Measurements from ENCODE around the gene ARHGAP31.

ARHGAP31 gene

DNA sequence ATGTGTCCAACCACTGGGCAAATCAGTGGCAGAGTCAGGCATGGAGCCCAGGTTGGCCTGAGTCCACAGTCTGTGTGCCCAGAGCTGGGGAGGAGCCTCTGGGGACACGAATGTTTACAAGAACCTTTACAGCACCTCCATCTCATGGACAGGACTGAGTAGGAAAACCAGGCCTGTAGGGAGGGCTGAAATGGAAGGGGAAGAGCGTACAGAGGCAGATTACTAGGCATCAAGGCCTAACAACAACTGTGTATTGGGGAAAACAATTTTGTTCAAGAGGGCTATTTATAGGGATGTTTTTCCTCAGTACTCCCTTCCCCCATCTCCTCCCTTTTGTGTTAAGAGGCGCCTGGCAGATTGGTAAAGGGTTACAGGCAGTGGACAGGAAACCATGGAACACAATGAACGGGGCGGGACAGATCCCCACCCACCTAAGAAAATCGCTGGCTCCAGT is 15.1 kb upstream of the ARHGAP31 start:
- TF ChIP-seq TAF1 (IDR thresholded peaks at IDR 0.05; ENCODE audit: borderline replicate concordance, insufficient read depth, low read length) = no peak
- TF ChIP-seq, protein P1, sequence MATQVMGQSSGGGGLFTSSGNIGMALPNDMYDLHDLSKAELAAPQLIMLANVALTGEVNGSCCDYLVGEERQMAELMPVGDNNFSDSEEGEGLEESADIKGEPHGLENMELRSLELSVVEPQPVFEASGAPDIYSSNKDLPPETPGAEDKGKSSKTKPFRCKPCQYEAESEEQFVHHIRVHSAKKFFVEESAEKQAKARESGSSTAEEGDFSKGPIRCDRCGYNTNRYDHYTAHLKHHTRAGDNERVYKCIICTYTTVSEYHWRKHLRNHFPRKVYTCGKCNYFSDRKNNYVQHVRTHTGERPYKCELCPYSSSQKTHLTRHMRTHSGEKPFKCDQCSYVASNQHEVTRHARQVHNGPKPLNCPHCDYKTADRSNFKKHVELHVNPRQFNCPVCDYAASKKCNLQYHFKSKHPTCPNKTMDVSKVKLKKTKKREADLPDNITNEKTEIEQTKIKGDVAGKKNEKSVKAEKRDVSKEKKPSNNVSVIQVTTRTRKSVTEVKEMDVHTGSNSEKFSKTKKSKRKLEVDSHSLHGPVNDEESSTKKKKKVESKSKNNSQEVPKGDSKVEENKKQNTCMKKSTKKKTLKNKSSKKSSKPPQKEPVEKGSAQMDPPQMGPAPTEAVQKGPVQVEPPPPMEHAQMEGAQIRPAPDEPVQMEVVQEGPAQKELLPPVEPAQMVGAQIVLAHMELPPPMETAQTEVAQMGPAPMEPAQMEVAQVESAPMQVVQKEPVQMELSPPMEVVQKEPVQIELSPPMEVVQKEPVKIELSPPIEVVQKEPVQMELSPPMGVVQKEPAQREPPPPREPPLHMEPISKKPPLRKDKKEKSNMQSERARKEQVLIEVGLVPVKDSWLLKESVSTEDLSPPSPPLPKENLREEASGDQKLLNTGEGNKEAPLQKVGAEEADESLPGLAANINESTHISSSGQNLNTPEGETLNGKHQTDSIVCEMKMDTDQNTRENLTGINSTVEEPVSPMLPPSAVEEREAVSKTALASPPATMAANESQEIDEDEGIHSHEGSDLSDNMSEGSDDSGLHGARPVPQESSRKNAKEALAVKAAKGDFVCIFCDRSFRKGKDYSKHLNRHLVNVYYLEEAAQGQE (IDR thresholded peaks at IDR 0.05; ENCODE audit: insufficient read depth in 1 of 2, low read depth in 2 of 2, low read length in 2 of 2) = no peak
- no peak for TF ChIP-seq SIN3A (IDR thresholded peaks at IDR 0.05; ENCODE audit: borderline replicate concordance, insufficient read depth, low read length)
- no peak for TF ChIP-seq POLR2AphosphoS5 (IDR thresholded peaks at IDR 0.05; ENCODE audit: low read depth, low read length)
- TF ChIP-seq FOXP2 (optimal IDR thresholded peaks at IDR 0.05; ENCODE audit: borderline replicate concordance, extremely low read depth, extremely low read length, insufficient read depth) = no peak

DNA sequence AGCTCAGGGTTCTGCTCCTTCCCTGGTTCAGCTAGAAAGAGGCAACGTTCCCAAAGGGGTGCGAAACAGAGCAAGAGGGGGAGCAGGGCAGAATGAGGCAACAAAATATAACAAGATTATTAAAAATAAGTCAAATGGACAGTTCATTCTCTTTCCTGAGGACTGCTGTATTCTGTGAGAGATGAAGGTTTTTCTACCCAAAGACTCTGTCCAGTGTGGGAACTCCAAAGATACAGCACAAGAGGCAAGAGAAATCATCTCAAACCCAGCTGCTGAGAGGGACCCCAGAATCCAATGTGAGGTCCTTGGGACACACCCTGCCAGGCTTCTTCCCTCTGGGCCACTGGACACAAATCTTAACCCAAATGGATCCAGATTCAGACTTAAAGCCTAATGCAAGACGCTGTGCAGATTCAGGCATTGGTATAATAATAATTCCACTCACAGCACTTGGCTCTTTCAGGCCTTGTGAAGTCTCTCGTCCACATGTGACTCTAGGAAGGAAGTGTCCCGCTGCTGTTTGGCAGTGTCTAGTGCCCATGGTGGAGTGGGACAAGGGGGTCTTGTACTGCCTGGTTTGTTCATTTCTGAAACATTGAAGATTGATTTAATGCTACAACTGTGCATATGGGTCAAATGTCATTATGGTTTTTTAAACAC is 14.5 kb upstream of the ARHGAP31 start:
- TF ChIP-seq TAF1 (IDR thresholded peaks at IDR 0.05; ENCODE audit: borderline replicate concordance, insufficient read depth, low read length) = no peak
- TF ChIP-seq SIN3A (IDR thresholded peaks at IDR 0.05; ENCODE audit: borderline replicate concordance, insufficient read depth, low read length) = no peak
- no peak for TF ChIP-seq FOXP2 (optimal IDR thresholded peaks at IDR 0.05; ENCODE audit: borderline replicate concordance, extremely low read depth, extremely low read length, insufficient read depth)
- TF ChIP-seq POLR2AphosphoS5 (IDR thresholded peaks at IDR 0.05; ENCODE audit: low read depth, low read length) = no peak
- TF ChIP-seq, protein P1 (IDR thresholded peaks at IDR 0.05; ENCODE audit: insufficient read depth in 1 of 2, low read depth in 2 of 2, low read length in 2 of 2) = no peak

DNA sequence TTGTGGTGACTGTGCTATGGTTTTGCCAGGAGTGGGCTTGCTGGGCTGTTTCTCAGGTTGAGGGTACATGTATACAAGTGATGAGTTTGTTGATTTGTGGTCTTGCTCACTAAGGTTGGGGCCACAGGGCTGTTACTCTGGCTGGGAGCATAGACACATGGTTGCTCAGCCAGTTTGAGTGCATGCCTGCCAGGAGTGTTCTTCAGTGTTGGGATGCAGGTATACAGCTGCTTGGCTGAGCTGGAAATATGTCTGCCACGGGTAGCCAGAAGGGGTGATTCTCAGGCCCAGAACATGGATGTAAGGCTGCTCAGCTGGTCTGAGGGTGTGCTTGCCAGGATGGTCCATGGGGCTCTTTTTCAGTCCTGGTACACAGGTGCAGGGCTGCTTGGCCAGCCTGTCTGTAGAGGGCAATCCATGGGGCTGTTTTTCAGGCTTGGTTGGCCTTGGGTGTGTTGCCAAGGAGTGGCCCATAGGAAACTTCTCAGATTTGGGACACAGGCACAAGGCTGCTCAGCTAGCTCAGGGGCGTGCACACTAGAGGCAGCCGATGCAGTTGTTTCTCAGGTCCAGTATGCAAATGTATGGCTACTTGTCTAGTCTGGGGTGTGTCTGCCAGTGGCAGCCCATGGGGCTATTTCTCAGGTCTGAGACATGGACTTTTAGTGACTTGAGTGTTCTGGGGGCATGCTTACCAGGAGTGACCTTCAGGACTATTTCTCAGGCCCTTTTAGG is 5.3 kb upstream of the ARHGAP31 start:
- TF ChIP-seq FOXP2 (optimal IDR thresholded peaks at IDR 0.05; ENCODE audit: borderline replicate concordance, extremely low read depth, extremely low read length, insufficient read depth) = no peak
- TF ChIP-seq POLR2AphosphoS5 (IDR thresholded peaks at IDR 0.05; ENCODE audit: low read depth, low read length) = no peak
- TF ChIP-seq, protein P1 (IDR thresholded peaks at IDR 0.05; ENCODE audit: insufficient read depth in 1 of 2, low read depth in 2 of 2, low read length in 2 of 2) = no peak
- TF ChIP-seq SIN3A (IDR thresholded peaks at IDR 0.05; ENCODE audit: borderline replicate concordance, insufficient read depth, low read length) = no peak
- no peak for TF ChIP-seq TAF1 (IDR thresholded peaks at IDR 0.05; ENCODE audit: borderline replicate concordance, insufficient read depth, low read length)

DNA sequence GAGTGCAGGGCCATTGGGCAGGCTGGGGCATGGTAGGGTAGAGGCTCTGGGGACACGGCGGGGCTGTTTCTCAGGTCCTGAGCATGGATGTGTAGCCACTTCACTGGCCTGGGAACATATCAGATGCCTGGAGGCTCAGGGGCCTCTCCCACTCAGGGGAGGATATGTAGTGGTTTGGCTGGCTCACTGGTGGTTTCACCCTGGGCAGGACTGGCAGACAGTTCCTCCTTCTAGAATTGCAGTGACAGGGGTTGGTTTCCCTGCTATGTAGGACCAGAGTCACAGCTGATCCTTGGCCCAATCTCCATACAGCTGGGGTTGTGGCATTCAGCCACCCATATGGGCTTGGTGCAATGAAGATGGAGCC is 4.8 kb upstream of the ARHGAP31 start:
- no peak for TF ChIP-seq SIN3A (IDR thresholded peaks at IDR 0.05; ENCODE audit: borderline replicate concordance, insufficient read depth, low read length)
- no peak for TF ChIP-seq TAF1 (IDR thresholded peaks at IDR 0.05; ENCODE audit: borderline replicate concordance, insufficient read depth, low read length)
- no peak for TF ChIP-seq FOXP2 (optimal IDR thresholded peaks at IDR 0.05; ENCODE audit: borderline replicate concordance, extremely low read depth, extremely low read length, insufficient read depth)
- no peak for TF ChIP-seq POLR2AphosphoS5 (IDR thresholded peaks at IDR 0.05; ENCODE audit: low read depth, low read length)
- TF ChIP-seq, protein P1 (IDR thresholded peaks at IDR 0.05; ENCODE audit: insufficient read depth in 1 of 2, low read depth in 2 of 2, low read length in 2 of 2) = no peak

Measured in PFSK-1 (cell line).